ENCODE results near the gene ALX3. TPM values are rescaled to one million over a fixed set of nuclear protein-coding genes. Genes with fewer than 3 reads are reported as not detected.

ALX3 gene
- total RNA-seq, 1 donor from 2014 or later, result not detected

GRCh38 chr1:110068646-110069403 lies 1.6 kb downstream of the ALX3 start:
- ATAC-seq (ENCODE audit: poor library complexity), result no peak
- no peak for DNase-seq
- intact Hi-C loops (cut with DNase I), result no loop called here

- intact Hi-C loops (cut with DNase I), result no loop called here
- peak; percentile 30 for ATAC-seq (ENCODE audit: poor library complexity)
- DNase-seq, result no peak
These were observed 2.4 kb downstream of the ALX3 start for GRCh38 chr1:110067893-110068645.

DNA sequence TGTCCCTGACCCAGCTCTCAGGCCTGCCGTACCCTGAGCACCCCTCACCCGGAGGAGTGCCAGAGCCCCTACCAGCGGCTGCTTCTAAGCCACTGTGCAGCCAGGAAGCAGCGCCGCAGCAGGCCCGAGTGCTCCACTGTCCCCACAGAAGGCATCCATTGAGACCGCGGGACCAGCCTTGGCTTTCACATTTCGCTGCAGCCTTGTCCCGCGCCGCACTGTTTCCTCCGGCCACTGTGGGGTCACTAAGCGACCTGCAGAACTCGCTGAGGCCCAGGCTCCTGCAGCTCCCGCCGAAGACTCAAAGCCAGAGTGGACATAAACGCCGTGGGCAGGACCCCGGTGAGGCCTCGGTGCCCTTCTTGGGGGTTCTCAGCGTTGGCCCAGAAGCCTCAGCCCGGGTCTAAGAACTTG lies 3.0 kb downstream of the ALX3 start:
- no peak for DNase-seq
- intact Hi-C loops (cut with DNase I), result no loop called here
- no peak for ATAC-seq (ENCODE audit: poor library complexity)

DNA sequence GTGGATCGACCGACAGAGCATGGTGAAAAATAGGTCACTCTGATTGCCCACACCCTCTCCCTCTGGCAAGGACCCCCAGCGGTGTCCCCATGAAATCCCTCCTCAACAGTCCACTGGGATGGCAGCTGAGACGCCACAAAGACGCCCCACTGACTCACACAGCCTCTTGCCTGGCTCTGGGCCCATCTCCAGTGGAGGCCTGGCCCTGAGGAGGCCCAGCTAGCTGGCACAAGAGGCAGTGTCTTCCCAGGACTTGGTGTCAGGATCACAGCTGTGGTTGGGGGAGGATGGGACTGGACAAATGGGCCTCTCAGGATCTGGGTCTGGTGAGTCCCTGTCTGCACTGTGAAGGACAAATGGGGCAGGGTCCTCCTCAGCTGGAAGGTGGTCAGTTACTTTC lies 4.6 kb downstream of the ALX3 start:
- intact Hi-C loops (cut with DNase I), result no loop called here
- no peak for ATAC-seq (ENCODE audit: poor library complexity)
- no peak for DNase-seq

GRCh38 chr1:110064576-110065337 lies 5.7 kb downstream of the ALX3 start:
- intact Hi-C loops (cut with DNase I), result no loop called here
- DNase-seq, result no peak
- no peak for ATAC-seq (ENCODE audit: poor library complexity)

DNA sequence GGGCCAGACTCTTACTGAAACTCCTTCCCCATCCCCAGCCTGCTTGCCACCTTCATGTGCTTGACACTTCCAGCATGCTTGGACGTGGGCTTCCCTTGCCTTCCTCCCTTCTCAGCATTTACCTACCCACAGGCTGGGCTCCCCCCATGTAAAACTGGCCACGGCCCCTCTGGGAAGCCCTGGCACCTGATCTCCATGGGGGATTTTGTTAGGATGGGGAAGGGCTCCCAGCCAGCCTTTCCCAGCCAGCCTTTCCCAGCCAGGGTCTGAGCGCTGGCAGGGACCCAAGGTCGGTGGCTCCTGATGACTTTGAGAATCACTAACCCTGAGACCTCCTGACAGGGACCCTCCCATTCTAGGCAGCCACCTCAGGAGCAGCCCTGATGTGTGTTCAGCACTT lies 6.7 kb downstream of the ALX3 start:
- no peak for DNase-seq
- intact Hi-C loops (cut with DNase I), result no loop called here
- no peak for ATAC-seq (ENCODE audit: poor library complexity)

DNA sequence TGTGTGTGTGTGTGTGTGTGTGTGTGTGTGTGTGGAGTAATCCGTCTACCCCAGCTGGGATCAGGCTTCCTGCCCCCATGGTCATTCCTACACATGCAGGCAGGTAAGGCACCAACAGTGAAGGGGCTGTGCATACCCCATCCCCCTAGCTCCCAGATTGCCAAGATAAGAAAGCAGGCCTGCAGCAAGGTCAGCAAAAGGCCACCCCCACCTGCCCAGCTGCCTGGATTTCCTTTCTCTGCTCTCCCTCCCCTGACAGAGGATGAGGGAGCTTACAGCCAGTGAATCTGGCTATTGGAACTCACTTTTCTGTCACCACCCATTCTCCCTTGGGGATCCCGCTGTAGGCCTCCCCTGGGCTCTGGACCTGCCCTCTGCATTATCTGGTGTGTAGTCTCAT lies 7.9 kb downstream of the ALX3 start:
- intact Hi-C loops (cut with DNase I), result no loop called here
- DNase-seq, result no peak
- ATAC-seq (ENCODE audit: poor library complexity), result no peak

DNA sequence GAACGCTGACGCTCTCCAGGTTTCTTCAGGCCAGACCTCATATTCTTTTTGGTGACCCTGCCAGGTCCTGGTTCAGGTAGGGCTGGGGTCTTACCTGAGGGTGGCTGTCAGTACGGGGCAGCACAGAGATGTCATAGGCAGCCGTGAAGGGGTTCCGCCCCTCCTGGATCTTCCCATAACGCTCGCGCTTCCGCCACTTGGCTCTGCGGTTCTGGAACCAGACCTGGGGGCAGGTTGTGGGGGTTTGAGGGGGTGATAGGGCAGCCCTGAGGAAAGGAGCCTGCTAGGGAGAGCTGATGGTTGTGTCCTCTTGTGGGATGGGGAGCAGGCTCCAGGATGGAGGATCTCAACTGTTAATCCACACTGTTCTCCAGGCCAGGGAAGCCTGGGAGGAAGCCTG lies 9.1 kb downstream of the ALX3 start:
- DNase-seq, result no peak
- intact Hi-C loops (cut with DNase I), result no loop called here

DNA sequence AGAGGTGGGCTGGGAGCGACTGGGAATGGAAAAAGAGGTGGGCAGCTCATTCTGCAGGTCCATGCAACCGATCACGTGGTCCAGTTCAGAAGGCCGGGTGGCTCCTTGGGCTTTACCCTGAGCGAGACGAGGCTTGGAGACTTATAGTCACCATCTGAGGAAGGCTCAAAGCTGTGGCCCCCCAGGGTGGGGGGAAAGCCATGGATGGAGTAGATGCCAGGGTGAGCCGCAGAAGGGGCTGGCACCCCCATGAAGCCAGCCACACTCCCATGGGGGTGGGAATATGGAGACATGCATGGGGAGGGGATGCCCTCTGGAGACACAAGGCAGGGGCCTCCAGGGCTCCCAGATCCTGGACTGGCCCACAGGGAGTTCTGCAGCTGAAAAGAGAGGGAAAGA lies 9.8 kb downstream of the ALX3 start:
- no peak for ATAC-seq (ENCODE audit: poor library complexity)
- no peak for DNase-seq
- intact Hi-C loops (cut with DNase I), result no loop called here

More for the DNA sequence above, 9.1 kb downstream of the ALX3 start:
- no peak for ATAC-seq (ENCODE audit: poor library complexity)

DNA sequence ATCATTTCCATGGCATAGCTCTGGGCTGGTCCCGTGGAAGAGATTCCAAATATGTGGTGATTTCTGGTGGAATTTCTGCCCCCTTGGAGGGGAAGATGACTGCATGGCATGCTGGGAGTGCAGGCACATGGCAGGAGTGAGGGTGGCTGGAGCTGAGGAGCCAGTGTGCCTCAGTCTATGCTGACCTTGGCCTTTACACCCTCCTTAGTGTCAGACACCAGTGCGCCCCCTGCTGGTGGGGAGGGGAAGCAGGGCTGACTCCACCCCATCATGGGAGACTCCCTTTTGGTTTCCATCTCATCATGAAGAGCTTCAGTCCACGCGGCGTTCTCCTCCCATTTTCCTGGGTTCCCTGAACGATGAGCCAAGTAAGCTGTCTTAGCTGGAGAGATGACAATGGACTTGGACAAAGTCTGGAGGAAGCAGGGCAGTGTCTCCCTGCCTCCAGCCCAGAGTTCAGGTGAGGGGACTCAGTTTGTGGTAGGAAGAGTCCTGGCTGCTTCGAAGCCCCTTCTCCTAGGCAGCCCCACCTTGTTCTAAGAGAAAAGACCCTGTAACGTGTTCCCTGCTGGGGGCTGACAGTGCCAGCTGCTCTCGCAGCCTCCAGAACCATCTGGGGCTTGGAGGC lies 10.3 kb downstream of the ALX3 start:
- ATAC-seq (ENCODE audit: poor library complexity) (no peak), DNase-seq (peak; percentile 64)
- intact Hi-C loops (cut with DNase I), result no loop called here

GRCh38 chr1:110059133-110059863 lies 11.2 kb downstream of the ALX3 start:
- intact Hi-C loops (cut with DNase I), result no loop called here

DNA sequence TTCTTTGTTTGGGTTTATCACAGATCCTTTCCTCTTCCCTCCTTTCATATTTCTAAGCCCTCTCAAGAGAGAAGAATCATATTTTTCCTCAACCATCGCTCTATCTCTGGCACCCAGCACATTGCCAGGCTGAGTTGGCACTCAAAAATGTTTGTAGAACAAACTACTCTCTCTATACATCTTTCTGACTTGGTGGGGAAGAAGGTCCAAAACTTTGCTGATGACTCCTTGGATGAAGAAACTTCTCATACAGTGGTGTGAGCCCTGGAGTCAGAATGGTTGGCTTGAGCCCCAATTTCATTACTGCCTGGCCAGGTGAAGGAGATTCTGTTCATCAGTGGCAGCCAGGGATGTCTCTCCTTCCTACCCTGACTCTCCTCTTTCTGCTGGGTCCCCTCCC lies 11.9 kb downstream of the ALX3 start:
- DNase-seq, result no peak
- intact Hi-C loops (cut with DNase I), result no loop called here
- no peak for ATAC-seq (ENCODE audit: poor library complexity)

More at GRCh38 chr1:110059133-110059863, 11.2 kb downstream of the ALX3 start:
- DNase-seq (no peak), ATAC-seq (ENCODE audit: poor library complexity) (no peak)

DNA sequence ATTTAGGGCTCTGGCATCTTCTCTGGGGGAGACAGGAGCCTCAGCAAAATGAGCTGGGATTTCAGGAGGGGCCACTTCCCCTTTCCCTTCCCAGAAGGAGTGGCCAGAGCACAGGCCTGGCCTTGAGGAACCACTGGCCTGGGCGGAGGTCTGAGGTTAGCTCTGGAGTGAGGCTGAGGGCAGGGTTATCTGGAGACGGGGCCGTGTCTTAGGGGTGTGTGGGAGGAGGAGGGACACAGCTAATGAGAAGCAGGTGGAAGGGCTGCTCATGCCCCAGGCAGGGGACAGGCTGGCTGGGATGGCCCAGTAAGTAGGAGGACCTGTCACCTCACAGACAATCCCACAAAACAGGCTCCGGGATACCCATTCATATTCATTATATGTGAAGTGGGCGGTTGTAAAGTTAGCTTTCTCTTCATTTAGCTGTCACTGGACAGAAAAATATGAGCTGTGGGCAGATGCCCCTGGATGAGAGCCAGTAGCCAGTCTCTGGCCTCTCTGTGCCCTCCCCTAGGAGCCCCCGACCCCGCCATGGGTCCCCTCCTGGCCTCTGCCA lies 12.4 kb downstream of the ALX3 start:
- DNase-seq (no peak), ATAC-seq (ENCODE audit: poor library complexity) (no peak)
- intact Hi-C loops (cut with DNase I), result no loop called here

- ATAC-seq (ENCODE audit: poor library complexity), result peak; percentile 32
These were observed 13.7 kb downstream of the ALX3 start for GRCh38 chr1:110056776-110057175.

DNA sequence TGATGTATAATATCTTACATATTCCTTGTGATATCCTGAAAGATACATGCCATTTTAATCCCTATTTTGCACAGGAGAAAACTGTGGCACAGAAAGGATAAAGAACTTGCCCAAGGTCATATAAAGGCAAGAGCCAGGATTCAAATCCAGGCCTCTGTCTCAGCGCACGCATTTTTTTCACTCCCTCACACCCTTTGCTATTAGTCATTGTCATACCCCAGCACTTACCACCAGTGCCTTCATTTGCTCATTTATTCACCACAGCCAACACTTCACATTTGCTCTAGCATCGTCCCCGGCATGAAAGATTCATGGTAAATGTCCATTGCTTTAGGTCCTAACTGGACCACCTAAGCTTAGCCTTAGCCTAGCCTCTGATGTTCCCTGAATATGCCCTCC lies 14.2 kb downstream of the ALX3 start:
- ATAC-seq (ENCODE audit: poor library complexity) (no peak), DNase-seq (no peak)
- intact Hi-C loops (cut with DNase I), result no loop called here

More at GRCh38 chr1:110056776-110057175, 13.7 kb downstream of the ALX3 start:
- intact Hi-C loops (cut with DNase I), result no loop called here
- DNase-seq, result no peak

GRCh38 chr1:110055493-110056284 lies 14.8 kb downstream of the ALX3 start:
- DNase-seq (no peak), ATAC-seq (ENCODE audit: poor library complexity) (no peak)
- intact Hi-C loops (cut with DNase I), result loop anchor here (2.0 kb wide), 1 partner anchor 51 kb away; no protein-coding TSS in a partner anchor
